Measurements from ENCODE around the gene MAJIN. TPM values are rescaled to one million over a fixed set of nuclear protein-coding genes. Genes with fewer than 3 reads are reported as not detected.

MAJIN gene
- total and polyA plus RNA-seq, 2 experiments from 2014 or later = not detected

- Histone ChIP-seq H3K4me2 (no peak overlapping the region), H3K9me3 (ENCODE audit: low read depth) (no peaks in the 10 kb centered on the region), H2AFZ (no peak overlapping the region)
Observed at GRCh38 chr11:65019824-65020223, 47.9 kb upstream of the MAJIN start.

GRCh38 chr11:65017937-65018336, 46.0 kb upstream of the MAJIN start:
- Histone ChIP-seq H4K20me1 (ENCODE audit: insufficient read depth, poor library complexity, severe bottlenecking) (no peaks in the 10 kb centered on the region), H3K4me3 (no peak overlapping the region), H3K9me3 (ENCODE audit: low read depth) (no peaks in the 10 kb centered on the region), H3K4me2 (no peak overlapping the region), H3K79me2 (peaks cover 20% of the 10 kb centered on the region), H3K27ac (no peak overlapping the region), H3K4me1 (ENCODE audit: insufficient read depth) (peaks cover 4% of the 10 kb centered on the region), H3K9me2 (replicated peaks; ENCODE audit: insufficient read depth) (no peaks in the 10 kb centered on the region), H3K36me3 (replicated peaks; ENCODE audit: insufficient read depth, low read depth) (no peaks in the 10 kb centered on the region), H3K27me3 (no peaks in the 10 kb centered on the region), H2AFZ (no peak overlapping the region)
- WGBS (ENCODE audit: low lambda C conversion rate, missing lambda C conversion rate) = 98% methylated on average over 6 of the region's 6 CpGs
- TF ChIP-seq EZH2 (IDR thresholded peaks at IDR 0.05; ENCODE audit: borderline replicate concordance) (no peak), EZH2phosphoT487 (IDR thresholded peaks at IDR 0.05; ENCODE audit: low read depth, severe bottlenecking, unreplicated experiment) (no peak)
- TF ChIP-seq, protein P1, sequence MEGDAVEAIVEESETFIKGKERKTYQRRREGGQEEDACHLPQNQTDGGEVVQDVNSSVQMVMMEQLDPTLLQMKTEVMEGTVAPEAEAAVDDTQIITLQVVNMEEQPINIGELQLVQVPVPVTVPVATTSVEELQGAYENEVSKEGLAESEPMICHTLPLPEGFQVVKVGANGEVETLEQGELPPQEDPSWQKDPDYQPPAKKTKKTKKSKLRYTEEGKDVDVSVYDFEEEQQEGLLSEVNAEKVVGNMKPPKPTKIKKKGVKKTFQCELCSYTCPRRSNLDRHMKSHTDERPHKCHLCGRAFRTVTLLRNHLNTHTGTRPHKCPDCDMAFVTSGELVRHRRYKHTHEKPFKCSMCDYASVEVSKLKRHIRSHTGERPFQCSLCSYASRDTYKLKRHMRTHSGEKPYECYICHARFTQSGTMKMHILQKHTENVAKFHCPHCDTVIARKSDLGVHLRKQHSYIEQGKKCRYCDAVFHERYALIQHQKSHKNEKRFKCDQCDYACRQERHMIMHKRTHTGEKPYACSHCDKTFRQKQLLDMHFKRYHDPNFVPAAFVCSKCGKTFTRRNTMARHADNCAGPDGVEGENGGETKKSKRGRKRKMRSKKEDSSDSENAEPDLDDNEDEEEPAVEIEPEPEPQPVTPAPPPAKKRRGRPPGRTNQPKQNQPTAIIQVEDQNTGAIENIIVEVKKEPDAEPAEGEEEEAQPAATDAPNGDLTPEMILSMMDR (IDR thresholded peaks at IDR 0.05; ENCODE audit: poor library complexity) = no peak
- DNase-seq (ENCODE audit: low spot score) = no peak

More at GRCh38 chr11:65019824-65020223, 47.9 kb upstream of the MAJIN start:
- TF ChIP-seq EZH2 (IDR thresholded peaks at IDR 0.05; ENCODE audit: borderline replicate concordance) (no peak), EZH2phosphoT487 (IDR thresholded peaks at IDR 0.05; ENCODE audit: low read depth, severe bottlenecking, unreplicated experiment) (no peak)
- TF ChIP-seq, protein P1 (IDR thresholded peaks at IDR 0.05; ENCODE audit: poor library complexity) = no peak
- H3K4me1 ChIP-seq (ENCODE audit: insufficient read depth) = peaks cover 4% of the 10 kb centered on the region
- no peak overlapping the region for H3K27ac ChIP-seq
- no peak overlapping the region for H3K4me3 ChIP-seq
- no peak for DNase-seq (ENCODE audit: low spot score)
- H4K20me1 ChIP-seq (ENCODE audit: insufficient read depth, poor library complexity, severe bottlenecking) = no peaks in the 10 kb centered on the region
- 88% methylated on average over 7 of the region's 7 CpGs for WGBS (ENCODE audit: low lambda C conversion rate, missing lambda C conversion rate)
- peaks cover 20% of the 10 kb centered on the region for H3K79me2 ChIP-seq
- H3K9me2 ChIP-seq (replicated peaks; ENCODE audit: insufficient read depth) = no peaks in the 10 kb centered on the region
- no peaks in the 10 kb centered on the region for H3K27me3 ChIP-seq
- no peaks in the 10 kb centered on the region for H3K36me3 ChIP-seq (replicated peaks; ENCODE audit: insufficient read depth, low read depth)

DNA sequence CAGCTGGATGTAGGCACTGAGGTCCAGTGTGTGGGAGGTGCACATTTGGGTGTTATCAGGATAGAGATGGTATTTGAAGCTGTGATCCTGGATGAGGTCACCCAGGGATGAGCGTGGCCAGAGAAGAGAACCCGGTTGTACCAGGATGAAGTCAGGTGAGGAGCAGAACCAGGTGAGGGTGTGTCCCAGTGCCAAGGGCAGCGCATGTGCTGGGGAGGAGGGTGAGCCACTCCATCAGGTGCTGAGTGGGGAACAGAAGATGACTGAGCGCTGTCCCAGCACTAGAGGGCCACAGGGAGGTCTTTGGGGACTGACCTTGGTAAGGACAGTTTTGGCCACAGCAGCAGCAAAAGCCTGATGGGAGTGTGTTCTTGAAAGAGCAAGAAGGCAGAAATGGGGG, 44.8 kb upstream of the MAJIN start:
- Histone ChIP-seq H4K20me1 (ENCODE audit: insufficient read depth, poor library complexity, severe bottlenecking) (no peaks in the 10 kb centered on the region), H3K4me2 (no peak overlapping the region), H3K9me2 (replicated peaks; ENCODE audit: insufficient read depth) (no peaks in the 10 kb centered on the region), H3K9me3 (ENCODE audit: low read depth) (no peaks in the 10 kb centered on the region), H3K36me3 (replicated peaks; ENCODE audit: insufficient read depth, low read depth) (no peaks in the 10 kb centered on the region), H3K4me3 (no peak overlapping the region), H3K27ac (no peak overlapping the region), H2AFZ (no peak overlapping the region), H3K27me3 (no peaks in the 10 kb centered on the region), H3K79me2 (peaks cover 20% of the 10 kb centered on the region), H3K4me1 (ENCODE audit: insufficient read depth) (peaks cover 6% of the 10 kb centered on the region)
- no peak for TF ChIP-seq EZH2phosphoT487 (IDR thresholded peaks at IDR 0.05; ENCODE audit: low read depth, severe bottlenecking, unreplicated experiment)
- no peak for TF ChIP-seq EZH2 (IDR thresholded peaks at IDR 0.05; ENCODE audit: borderline replicate concordance)
- TF ChIP-seq, protein P1 (IDR thresholded peaks at IDR 0.05; ENCODE audit: poor library complexity) = no peak
- 96% methylated on average over 4 of the region's 4 CpGs for WGBS (ENCODE audit: low lambda C conversion rate, missing lambda C conversion rate)
- DNase-seq (ENCODE audit: low spot score) = no peak

Measured in hepatocyte (in vitro differentiated cells).